Hepatocyte (in vitro differentiated cells): ENCODE data around the gene HACD2. TPM values are rescaled to one million over a fixed set of nuclear protein-coding genes. Genes with fewer than 3 reads are reported as not detected.

ENCODE experiments used
- DNase-seq: peaks from one replicate; pipeline ENCODE4 v3.0.0-alpha.2; 2016; ENCODE audit warnings: low spot score
- H2AFZ ChIP-seq: fragments of 200-600 bp; sonication (generic); 2 replicates; pipeline ENCODE4 v1.6.0; 2016; ENCODE audit warnings: antibody characterized with exemption, mild to moderate bottlenecking
- H3K27ac ChIP-seq: fragments of 200-600 bp; sonication (generic); 2 replicates; pipeline ENCODE4 v1.5.1; 2016; ENCODE audit warnings: mild to moderate bottlenecking
- H3K27me3 ChIP-seq: fragments of 200-600 bp; sonication (generic); 2 replicates; pipeline ENCODE4 v1.6.1; 2016
- H3K36me3 ChIP-seq: fragments of 200-600 bp; sonication (generic); replicated peaks from 2 replicates; pipeline ENCODE4 v1.5.1; 2016; ENCODE audit warnings: low read depth; ENCODE audit not compliant: insufficient read depth
- H3K4me1 ChIP-seq: fragments of 200-600 bp; sonication (generic); 2 replicates; pipeline ENCODE4 v1.5.1; 2016; ENCODE audit warnings: mild to moderate bottlenecking, moderate library complexity; ENCODE audit not compliant: insufficient read depth
- H3K4me2 ChIP-seq: fragments of 200-600 bp; sonication (generic); 2 replicates; pipeline ENCODE4 v1.6.0; 2016
- H3K4me3 ChIP-seq: fragments of 200-600 bp; sonication (generic); 2 replicates; pipeline ENCODE4 v1.5.1; 2016; ENCODE audit warnings: mild to moderate bottlenecking
- H3K79me2 ChIP-seq: fragments of 200-600 bp; sonication (generic); 2 replicates; pipeline ENCODE4 v1.6.0; 2017; ENCODE audit warnings: mild to moderate bottlenecking
- H3K9me2 ChIP-seq: fragments of 200-600 bp; sonication (generic); replicated peaks from 2 replicates; pipeline ENCODE4 v1.6.0; 2017; ENCODE audit warnings: mild to moderate bottlenecking; ENCODE audit not compliant: insufficient read depth
- H3K9me3 ChIP-seq: fragments of 200-600 bp; sonication (generic); 2 replicates; pipeline ENCODE4 v1.5.1; 2016; ENCODE audit warnings: low read depth, mild to moderate bottlenecking
- H4K20me1 ChIP-seq: fragments of 200-600 bp; sonication (generic); 2 replicates; pipeline ENCODE4 v1.6.0; 2016; ENCODE audit warnings: mild to moderate bottlenecking; ENCODE audit not compliant: insufficient read depth, poor library complexity, severe bottlenecking
- CTCF ChIP-seq: fragments of 200-600 bp; sonication (generic); IDR thresholded peaks from 2 replicates; pipeline ENCODE4 v1.5.1; 2016; ENCODE audit warnings: antibody characterized with exemption, mild to moderate bottlenecking; ENCODE audit not compliant: poor library complexity
- EZH2 ChIP-seq: fragments of 200-600 bp; sonication (generic); IDR thresholded peaks from 2 replicates; pipeline ENCODE4 v1.6.1; 2016; ENCODE audit warnings: antibody characterized with exemption, mild to moderate bottlenecking, borderline replicate concordance
- EZH2phosphoT487 ChIP-seq: fragments of 200-600 bp; sonication (generic); IDR thresholded peaks from one replicate; pipeline ENCODE4 v1.6.1; 2018; ENCODE audit warnings: antibody characterized with exemption, mild to moderate bottlenecking, low read depth, moderate library complexity; ENCODE audit not compliant: unreplicated experiment, severe bottlenecking
- WGBS: methylation state at CpG from one replicate; pipeline ENCODE4 v1.1.6; 2016; ENCODE audit warnings: low lambda C conversion rate; ENCODE audit errors: missing lambda C conversion rate; 5-methylcytosine and 5-hydroxymethylcytosine counted together
- polyA plus RNA-seq: library from polyadenylated mRNA; unstranded; fragments of >200 nt; fragmentation: Nextera tagmentation; extraction: Ambion mirVana; gene quantifications from 2 replicates; pipeline ENCODE4 v1.2.1, GENCODE V29; 2016
- total RNA-seq: library from RNA; depleted of rRNA; stranded (reverse); fragments of >200 nt; gene quantifications from 2 replicates; pipeline ENCODE4 v1.2.3, GENCODE V29; 2014

Gene HACD2
- total and polyA plus RNA-seq, 2 experiments from 2014 or later, result 31.8 to 64.3 TPM

GRCh38 chr3:123503203-123503602, 81.7 kb downstream of the HACD2 start:
- H3K9me3 ChIP-seq, result no peaks in the 10 kb centered on the region
- H3K79me2 ChIP-seq, result no peaks in the 10 kb centered on the region
- no peak overlapping the region for H2AFZ ChIP-seq
- H4K20me1 ChIP-seq, result no peaks in the 10 kb centered on the region
- DNase-seq, result no peak
- H3K4me2 ChIP-seq, result no peak overlapping the region
- no peaks in the 10 kb centered on the region for H3K9me2 ChIP-seq
- H3K4me1 ChIP-seq, result no peaks in the 10 kb centered on the region
- H3K27me3 ChIP-seq, result no peaks in the 10 kb centered on the region
- no peak overlapping the region for H3K27ac ChIP-seq
- WGBS, result 81% methylated on average over 3 of the region's 3 CpGs
- TF ChIP-seq CTCF, result no peak
- no peak for TF ChIP-seq EZH2
- TF ChIP-seq EZH2phosphoT487, result no peak
- H3K36me3 ChIP-seq, result no peaks in the 10 kb centered on the region
- no peak overlapping the region for H3K4me3 ChIP-seq

- H3K36me3 ChIP-seq, result no peaks in the 10 kb centered on the region
- no peaks in the 10 kb centered on the region for H3K9me3 ChIP-seq
- no peak overlapping the region for H3K4me2 ChIP-seq
- no peak overlapping the region for H3K27ac ChIP-seq
- H2AFZ ChIP-seq, result no peak overlapping the region
- no peak for TF ChIP-seq EZH2
- TF ChIP-seq CTCF, result no peak
- TF ChIP-seq EZH2phosphoT487, result no peak
- H4K20me1 ChIP-seq, result no peaks in the 10 kb centered on the region
- WGBS, result 88% methylated on average over 3 of the region's 3 CpGs
- H3K27me3 ChIP-seq, result no peaks in the 10 kb centered on the region
- no peak for DNase-seq
- no peaks in the 10 kb centered on the region for H3K9me2 ChIP-seq
- no peaks in the 10 kb centered on the region for H3K4me1 ChIP-seq
- H3K4me3 ChIP-seq, result no peak overlapping the region
- no peaks in the 10 kb centered on the region for H3K79me2 ChIP-seq
Observed at GRCh38 chr3:123499322-123499721, 85.5 kb downstream of the HACD2 start.

- no peak overlapping the region for H3K27ac ChIP-seq
- no peak overlapping the region for H3K4me3 ChIP-seq
- no peaks in the 10 kb centered on the region for H3K9me3 ChIP-seq
- H3K79me2 ChIP-seq, result no peaks in the 10 kb centered on the region
- no peaks in the 10 kb centered on the region for H3K4me1 ChIP-seq
- WGBS, result 98% methylated on average over 3 of the region's 3 CpGs
- H3K9me2 ChIP-seq, result no peaks in the 10 kb centered on the region
- no peak for DNase-seq
- H4K20me1 ChIP-seq, result no peaks in the 10 kb centered on the region
- H3K27me3 ChIP-seq, result no peaks in the 10 kb centered on the region
- no peaks in the 10 kb centered on the region for H3K36me3 ChIP-seq
- H3K4me2 ChIP-seq, result no peak overlapping the region
- no peak overlapping the region for H2AFZ ChIP-seq
- TF ChIP-seq EZH2phosphoT487, result no peak
- no peak for TF ChIP-seq EZH2
- no peak for TF ChIP-seq CTCF
Observed at GRCh38 chr3:123498761-123499160, 86.1 kb downstream of the HACD2 start.

GRCh38 chr3:123493912-123494311, 90.9 kb downstream of the HACD2 start:
- no peak overlapping the region for H3K4me3 ChIP-seq
- TF ChIP-seq EZH2, result no peak
- TF ChIP-seq EZH2phosphoT487, result no peak
- TF ChIP-seq CTCF, result no peak
- H4K20me1 ChIP-seq, result no peaks in the 10 kb centered on the region
- H3K9me2 ChIP-seq, result no peaks in the 10 kb centered on the region
- H3K36me3 ChIP-seq, result no peaks in the 10 kb centered on the region
- no peak overlapping the region for H3K27ac ChIP-seq
- 85% methylated on average over 4 of the region's 4 CpGs for whole genome bisulfite sequencing
- H2AFZ ChIP-seq, result no peak overlapping the region
- H3K4me2 ChIP-seq, result no peak overlapping the region
- H3K27me3 ChIP-seq, result no peaks in the 10 kb centered on the region
- H3K9me3 ChIP-seq, result no peaks in the 10 kb centered on the region
- no peak for DNase-seq
- no peaks in the 10 kb centered on the region for H3K4me1 ChIP-seq
- H3K79me2 ChIP-seq, result no peaks in the 10 kb centered on the region
